ENCODE data around the gene CPED1. TPM values are rescaled to one million over a fixed set of nuclear protein-coding genes. Genes with fewer than 3 reads are reported as not detected.

Gene CPED1
- total and polyA plus RNA-seq, 10 of the 15 experiments (the other 5 are each of a cell fraction or from before 2014, with no cell fraction given) = 0.01 to 0.77 (median 0.10) TPM; not detected in 1

DNA sequence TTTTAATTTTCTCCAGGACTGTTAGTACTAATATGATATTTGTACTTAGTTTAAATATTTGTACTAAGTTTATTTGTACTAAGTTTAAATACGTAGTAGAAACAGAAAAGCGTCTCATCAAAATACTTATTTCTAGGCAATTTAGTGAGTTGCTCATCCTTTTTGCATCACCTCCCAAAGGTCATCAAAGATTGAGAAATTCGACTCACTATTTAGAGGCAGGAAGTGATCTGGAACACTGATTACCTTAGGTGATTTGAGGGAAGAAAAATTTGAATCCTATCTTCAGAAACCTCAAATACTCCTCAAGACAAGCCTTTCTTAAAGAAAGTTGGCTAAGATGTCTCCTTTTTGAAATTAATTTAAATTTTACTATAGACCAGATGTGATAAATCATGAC, 354.8 kb downstream of the CPED1 start:
- Histone ChIP-seq H3K79me2 (ENCODE audit: control insufficient read depth, insufficient read depth, low read length) (no peaks in the 10 kb centered on the region), H3K4me2 (ENCODE audit: control insufficient read depth, insufficient read depth) (no peak overlapping the region), H3K27ac (ENCODE audit: control insufficient read depth, insufficient read depth) (no peak overlapping the region), H3K4me1 (ENCODE audit: control insufficient read depth, insufficient read depth, low read length) (no peaks in the 10 kb centered on the region), H3K27me3 (replicated peaks in 1 of 2; ENCODE audit: control insufficient read depth in 2 of 2, insufficient read depth in 2 of 2, low read length in 1 of 2) (no peaks in the 10 kb centered on the region), H3K9ac (ENCODE audit: control insufficient read depth, insufficient read depth, low read length) (no peak overlapping the region), H3K36me3 (ENCODE audit: control insufficient read depth in 2 of 2, insufficient read depth in 2 of 2, low read length in 1 of 2) (peaks cover 0 to 4% of the 10 kb centered on the region in 2 experiments; a peak in 3 of 4 replicates), H3K9me3 (replicated peaks; ENCODE audit: control insufficient read depth, insufficient read depth, low read length) (no peaks in the 10 kb centered on the region), H3K4me3 (no peak overlapping the region), H4K20me1 (ENCODE audit: control insufficient read depth, insufficient read depth) (no peaks in the 10 kb centered on the region), H2AFZ (ENCODE audit: control insufficient read depth, low read depth, low read length) (no peak overlapping the region)
- ChIA-PET POLR2A (no interaction called here), SMC1A (ENCODE audit: uncharacterized antibody, unreplicated experiment) (interaction anchor here (0.6 kb wide), 1 partner anchor 209 kb away, joined by 3 read pairs; no protein-coding TSS in a partner anchor), CTCF (no interaction called here), RAD21 (ENCODE audit: unreplicated experiment) (no interaction called here)
- intact Hi-C loops (cut with micrococcal nuclease; ENCODE audit: unreplicated experiment) (no loop called here), in situ Hi-C loops (cut with MboI) (no loop called here)
- no peak for DNase-seq (ENCODE audit: low read depth, low spot score)
- ATAC-seq = no peak
- 67% methylated on average over 3 of the region's 3 CpGs for WGBS (ENCODE audit: insufficient coverage, insufficient replicate concordance, low lambda C conversion rate, missing lambda C conversion rate)
- no peak for FAIRE-seq
- no peak for TF ChIP-seq SMARCA5 (IDR thresholded peaks at IDR 0.05)
- TF ChIP-seq CBX5 (IDR thresholded peaks at IDR 0.05; ENCODE audit: low read depth) = no peak
- TF ChIP-seq, protein P1, sequence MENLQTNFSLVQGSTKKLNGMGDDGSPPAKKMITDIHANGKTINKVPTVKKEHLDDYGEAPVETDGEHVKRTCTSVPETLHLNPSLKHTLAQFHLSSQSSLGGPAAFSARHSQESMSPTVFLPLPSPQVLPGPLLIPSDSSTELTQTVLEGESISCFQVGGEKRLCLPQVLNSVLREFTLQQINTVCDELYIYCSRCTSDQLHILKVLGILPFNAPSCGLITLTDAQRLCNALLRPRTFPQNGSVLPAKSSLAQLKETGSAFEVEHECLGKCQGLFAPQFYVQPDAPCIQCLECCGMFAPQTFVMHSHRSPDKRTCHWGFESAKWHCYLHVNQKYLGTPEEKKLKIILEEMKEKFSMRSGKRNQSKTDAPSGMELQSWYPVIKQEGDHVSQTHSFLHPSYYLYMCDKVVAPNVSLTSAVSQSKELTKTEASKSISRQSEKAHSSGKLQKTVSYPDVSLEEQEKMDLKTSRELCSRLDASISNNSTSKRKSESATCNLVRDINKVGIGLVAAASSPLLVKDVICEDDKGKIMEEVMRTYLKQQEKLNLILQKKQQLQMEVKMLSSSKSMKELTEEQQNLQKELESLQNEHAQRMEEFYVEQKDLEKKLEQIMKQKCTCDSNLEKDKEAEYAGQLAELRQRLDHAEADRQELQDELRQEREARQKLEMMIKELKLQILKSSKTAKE (IDR thresholded peaks at IDR 0.05; ENCODE audit: low read depth, poor library complexity, severe bottlenecking) = no peak
- no peak for TF ChIP-seq NR2C1 (IDR thresholded peaks at IDR 0.05)
- no peak for TF ChIP-seq YBX1 (IDR thresholded peaks at IDR 0.05)
- TF ChIP-seq SREBF1 (IDR thresholded peaks at IDR 0.05; ENCODE audit: low read length) = no peak
- no peak for TF ChIP-seq TCF3 (IDR thresholded peaks at IDR 0.05; ENCODE audit: borderline replicate concordance, insufficient read depth, low read depth, low read length)
- TF ChIP-seq, protein P2, sequence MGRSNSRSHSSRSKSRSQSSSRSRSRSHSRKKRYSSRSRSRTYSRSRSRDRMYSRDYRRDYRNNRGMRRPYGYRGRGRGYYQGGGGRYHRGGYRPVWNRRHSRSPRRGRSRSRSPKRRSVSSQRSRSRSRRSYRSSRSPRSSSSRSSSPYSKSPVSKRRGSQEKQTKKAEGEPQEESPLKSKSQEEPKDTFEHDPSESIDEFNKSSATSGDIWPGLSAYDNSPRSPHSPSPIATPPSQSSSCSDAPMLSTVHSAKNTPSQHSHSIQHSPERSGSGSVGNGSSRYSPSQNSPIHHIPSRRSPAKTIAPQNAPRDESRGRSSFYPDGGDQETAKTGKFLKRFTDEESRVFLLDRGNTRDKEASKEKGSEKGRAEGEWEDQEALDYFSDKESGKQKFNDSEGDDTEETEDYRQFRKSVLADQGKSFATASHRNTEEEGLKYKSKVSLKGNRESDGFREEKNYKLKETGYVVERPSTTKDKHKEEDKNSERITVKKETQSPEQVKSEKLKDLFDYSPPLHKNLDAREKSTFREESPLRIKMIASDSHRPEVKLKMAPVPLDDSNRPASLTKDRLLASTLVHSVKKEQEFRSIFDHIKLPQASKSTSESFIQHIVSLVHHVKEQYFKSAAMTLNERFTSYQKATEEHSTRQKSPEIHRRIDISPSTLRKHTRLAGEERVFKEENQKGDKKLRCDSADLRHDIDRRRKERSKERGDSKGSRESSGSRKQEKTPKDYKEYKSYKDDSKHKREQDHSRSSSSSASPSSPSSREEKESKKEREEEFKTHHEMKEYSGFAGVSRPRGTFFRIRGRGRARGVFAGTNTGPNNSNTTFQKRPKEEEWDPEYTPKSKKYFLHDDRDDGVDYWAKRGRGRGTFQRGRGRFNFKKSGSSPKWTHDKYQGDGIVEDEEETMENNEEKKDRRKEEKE (IDR thresholded peaks at IDR 0.05) = no peak
- BruUV-seq (replicated peaks) = no TSS peak
